Subcutaneous adipose tissue (tissue), 4 donors: Measurements from ENCODE around the gene TLCD5. TPM values are rescaled to one million over a fixed set of nuclear protein-coding genes. Genes with fewer than 3 reads are reported as not detected.

Experiments
- CTCF ChIP-seq: fragments of 450-650 bp; IDR thresholded peaks from one replicate; pipeline ENCODE4 v1.5.1; 2016; ENCODE audit warnings: low read depth, mild to moderate bottlenecking, control low read depth, antibody characterized with exemption, moderate library complexity
- small RNA-seq: library from RNA; depleted of rRNA; stranded (forward); fragments of <200 nt; gene quantifications from one replicate; pipeline ENCODE3, GENCODE V24; 2016
- total RNA-seq, 4 donors: library from RNA; depleted of rRNA; stranded (reverse); fragments of >200 nt; gene quantifications; one replicate each; pipeline ENCODE4 v1.1.0, GENCODE V29; 2016

The TLCD5 gene
- total RNA-seq, 4 donors from 2014 or later = 2.3 to 4.4 (median 3.4) TPM

- TF ChIP-seq CTCF = no peak
Measured at GRCh38 chr11:120365512-120365911, 40.4 kb downstream of the TLCD5 start.

GRCh38 chr11:120372296-120372695, 47.2 kb downstream of the TLCD5 start:
- no peak for TF ChIP-seq CTCF

- TF ChIP-seq CTCF = no peak
Measured at GRCh38 chr11:120375076-120375475, 50.0 kb downstream of the TLCD5 start.

GRCh38 chr11:120376547-120377182, 51.6 kb downstream of the TLCD5 start:
- no peak for TF ChIP-seq CTCF

- TF ChIP-seq CTCF = no peak
Measured at GRCh38 chr11:120378474-120378873, 53.4 kb downstream of the TLCD5 start.

GRCh38 chr11:120381401-120381800, 56.3 kb downstream of the TLCD5 start:
- no peak for TF ChIP-seq CTCF

Small RNAs within 50 kb of the gene (small RNA-seq; reads per million reads assigned to genes)
- gene RF00100 = 6,560 reads per million, percentile 100 among the genes with 10 or more reads in this experiment

Other genes with a start within 250 kb of the TLCD5 start
- 10 to 100 TPM in 1 of 4 donors, 1 to 10 TPM in 3; 1.3 to 13.2 (median 4.3) TPM for gene TRIM29, start 187.2 kb upstream of the TLCD5 start, total RNA-seq
- 10 to 100 TPM; 25.6 to 39.4 (median 32.5) TPM for gene OAF, start 114.3 kb upstream of the TLCD5 start, total RNA-seq
- gene POU2F3, start 85.2 kb upstream of the TLCD5 start, total RNA-seq = not detected
- 100 to 1,000 TPM in 1 of 4 donors, 10 to 100 TPM in 3; 64.4 to 108 (median 88.3) TPM for gene ARHGEF12, start 11.1 kb downstream of the TLCD5 start, total RNA-seq
- under 1 TPM in 2 of 4 donors, not detected in 2; 0.57 to 0.85 TPM for gene GRIK4, start 186.4 kb downstream of the TLCD5 start, total RNA-seq